ENCODE measurements around the gene EMX2.

Gene EMX2

GRCh38 chr10:117552156-117552631 lies 9.6 kb downstream of the EMX2 start:
- Mint-ChIP-seq H3K27me3 (ENCODE audit: low read depth) (peaks cover 76% of the 10 kb centered on the region), H3K4me1 (ENCODE audit: low read depth) (peaks cover 4% of the 10 kb centered on the region), H3K9me3 (no peaks in the 10 kb centered on the region), H3K27ac (peak overlapping the region; percentile 78), H3K4me3 (no peak overlapping the region), H3K36me3 (ENCODE audit: low read depth) (no peaks in the 10 kb centered on the region)
- DNase-seq (ENCODE audit: low spot score): no peak

- Mint-ChIP-seq H3K36me3 (ENCODE audit: low read depth) (no peaks in the 10 kb centered on the region), H3K27ac (peak overlapping the region; percentile 34), H3K4me3 (no peak overlapping the region), H3K4me1 (ENCODE audit: low read depth) (peaks cover 4% of the 10 kb centered on the region), H3K9me3 (no peaks in the 10 kb centered on the region), H3K27me3 (ENCODE audit: low read depth) (peaks cover 71% of the 10 kb centered on the region)
- no peak for DNase-seq (ENCODE audit: low spot score)
Observed at GRCh38 chr10:117552701-117553141, 10.2 kb downstream of the EMX2 start.

- H3K9me3 Mint-ChIP-seq: no peaks in the 10 kb centered on the region
- H3K4me1 Mint-ChIP-seq (ENCODE audit: low read depth): peaks cover 4% of the 10 kb centered on the region
- H3K27me3 Mint-ChIP-seq (ENCODE audit: low read depth): peaks cover 65% of the 10 kb centered on the region
- no peak for DNase-seq (ENCODE audit: low spot score)
- H3K27ac Mint-ChIP-seq: no peak overlapping the region
- H3K36me3 Mint-ChIP-seq (ENCODE audit: low read depth): no peaks in the 10 kb centered on the region
- no peak overlapping the region for H3K4me3 Mint-ChIP-seq
Observed at GRCh38 chr10:117553142-117553814, 10.7 kb downstream of the EMX2 start.

- no peak overlapping the region for H3K4me3 Mint-ChIP-seq
Observed at GRCh38 chr10:117553815-117554172, 11.2 kb downstream of the EMX2 start.

GRCh38 chr10:117554241-117554814 lies 11.8 kb downstream of the EMX2 start:
- H3K27me3 Mint-ChIP-seq (ENCODE audit: low read depth): peaks cover 58% of the 10 kb centered on the region
- H3K4me1 Mint-ChIP-seq (ENCODE audit: low read depth): peaks cover 4% of the 10 kb centered on the region
- no peak for DNase-seq (ENCODE audit: low spot score)
- no peak overlapping the region for H3K4me3 Mint-ChIP-seq
- H3K36me3 Mint-ChIP-seq (ENCODE audit: low read depth): no peaks in the 10 kb centered on the region
- H3K9me3 Mint-ChIP-seq: no peaks in the 10 kb centered on the region
- H3K27ac Mint-ChIP-seq: no peak overlapping the region

More at GRCh38 chr10:117553815-117554172, 11.2 kb downstream of the EMX2 start:
- H3K36me3 Mint-ChIP-seq (ENCODE audit: low read depth): no peaks in the 10 kb centered on the region
- H3K27ac Mint-ChIP-seq: no peak overlapping the region
- H3K27me3 Mint-ChIP-seq (ENCODE audit: low read depth): peaks cover 62% of the 10 kb centered on the region
- H3K9me3 Mint-ChIP-seq: no peaks in the 10 kb centered on the region
- peaks cover 4% of the 10 kb centered on the region for H3K4me1 Mint-ChIP-seq (ENCODE audit: low read depth)
- DNase-seq (ENCODE audit: low spot score): no peak

- H3K4me1 Mint-ChIP-seq (ENCODE audit: low read depth): peaks cover 4% of the 10 kb centered on the region
- DNase-seq (ENCODE audit: low spot score): no peak
- no peak overlapping the region for H3K27ac Mint-ChIP-seq
- H3K27me3 Mint-ChIP-seq (ENCODE audit: low read depth): peaks cover 51% of the 10 kb centered on the region
- H3K9me3 Mint-ChIP-seq: no peaks in the 10 kb centered on the region
- H3K4me3 Mint-ChIP-seq: no peak overlapping the region
- H3K36me3 Mint-ChIP-seq (ENCODE audit: low read depth): no peaks in the 10 kb centered on the region
Observed at GRCh38 chr10:117555017-117555416, 12.5 kb downstream of the EMX2 start.

GRCh38 chr10:117555863-117556262 lies 13.3 kb downstream of the EMX2 start:
- H3K36me3 Mint-ChIP-seq (ENCODE audit: low read depth): no peaks in the 10 kb centered on the region
- H3K4me3 Mint-ChIP-seq: no peak overlapping the region
- H3K27me3 Mint-ChIP-seq (ENCODE audit: low read depth): peaks cover 42% of the 10 kb centered on the region
- peaks cover 4% of the 10 kb centered on the region for H3K4me1 Mint-ChIP-seq (ENCODE audit: low read depth)
- H3K27ac Mint-ChIP-seq: no peak overlapping the region
- no peaks in the 10 kb centered on the region for H3K9me3 Mint-ChIP-seq
- no peak for DNase-seq (ENCODE audit: low spot score)

GRCh38 chr10:117556356-117556755 lies 13.8 kb downstream of the EMX2 start:
- DNase-seq (ENCODE audit: low spot score): no peak
- Mint-ChIP-seq H3K4me1 (ENCODE audit: low read depth) (peaks cover 4% of the 10 kb centered on the region), H3K27ac (no peak overlapping the region), H3K36me3 (ENCODE audit: low read depth) (no peaks in the 10 kb centered on the region), H3K4me3 (no peak overlapping the region), H3K9me3 (no peaks in the 10 kb centered on the region), H3K27me3 (ENCODE audit: low read depth) (peaks cover 38% of the 10 kb centered on the region)

GRCh38 chr10:117559712-117560111 lies 17.2 kb downstream of the EMX2 start:
- Mint-ChIP-seq H3K36me3 (ENCODE audit: low read depth) (no peaks in the 10 kb centered on the region), H3K27me3 (ENCODE audit: low read depth) (peaks cover 9% of the 10 kb centered on the region), H3K4me3 (no peak overlapping the region), H3K27ac (no peak overlapping the region), H3K4me1 (ENCODE audit: low read depth) (no peaks in the 10 kb centered on the region), H3K9me3 (no peaks in the 10 kb centered on the region)
- DNase-seq (ENCODE audit: low spot score): no peak

GRCh38 chr10:117560942-117561341 lies 18.4 kb downstream of the EMX2 start:
- Mint-ChIP-seq H3K27me3 (ENCODE audit: low read depth) (peaks cover 2% of the 10 kb centered on the region), H3K27ac (no peak overlapping the region), H3K4me1 (ENCODE audit: low read depth) (no peaks in the 10 kb centered on the region), H3K4me3 (no peak overlapping the region), H3K9me3 (no peaks in the 10 kb centered on the region), H3K36me3 (ENCODE audit: low read depth) (no peaks in the 10 kb centered on the region)
- DNase-seq (ENCODE audit: low spot score): no peak

GRCh38 chr10:117562220-117562619 lies 19.7 kb downstream of the EMX2 start:
- Mint-ChIP-seq H3K27me3 (ENCODE audit: low read depth) (peaks cover 2% of the 10 kb centered on the region), H3K4me3 (no peak overlapping the region), H3K27ac (no peak overlapping the region), H3K36me3 (ENCODE audit: low read depth) (no peaks in the 10 kb centered on the region), H3K9me3 (no peaks in the 10 kb centered on the region), H3K4me1 (ENCODE audit: low read depth) (no peaks in the 10 kb centered on the region)
- no peak for DNase-seq (ENCODE audit: low spot score)

- no peak for DNase-seq (ENCODE audit: low spot score)
- Mint-ChIP-seq H3K4me1 (ENCODE audit: low read depth) (no peaks in the 10 kb centered on the region), H3K9me3 (no peaks in the 10 kb centered on the region), H3K4me3 (no peak overlapping the region), H3K27ac (no peak overlapping the region), H3K36me3 (ENCODE audit: low read depth) (no peaks in the 10 kb centered on the region), H3K27me3 (ENCODE audit: low read depth) (peaks cover 2% of the 10 kb centered on the region)
Observed at GRCh38 chr10:117562896-117563737, 20.6 kb downstream of the EMX2 start.

- Mint-ChIP-seq H3K4me3 (no peak overlapping the region), H3K4me1 (ENCODE audit: low read depth) (no peaks in the 10 kb centered on the region), H3K9me3 (no peaks in the 10 kb centered on the region), H3K36me3 (ENCODE audit: low read depth) (no peaks in the 10 kb centered on the region), H3K27ac (no peak overlapping the region), H3K27me3 (ENCODE audit: low read depth) (no peaks in the 10 kb centered on the region)
- no peak for DNase-seq (ENCODE audit: low spot score)
Observed at GRCh38 chr10:117563780-117564179, 21.2 kb downstream of the EMX2 start.

GRCh38 chr10:117565068-117565467 lies 22.5 kb downstream of the EMX2 start:
- Mint-ChIP-seq H3K36me3 (ENCODE audit: low read depth) (no peaks in the 10 kb centered on the region), H3K4me1 (ENCODE audit: low read depth) (no peaks in the 10 kb centered on the region), H3K9me3 (no peaks in the 10 kb centered on the region), H3K4me3 (no peak overlapping the region), H3K27ac (no peak overlapping the region), H3K27me3 (ENCODE audit: low read depth) (no peaks in the 10 kb centered on the region)
- DNase-seq (ENCODE audit: low spot score): no peak
